WI38 (cell line): ENCODE results near the gene ZNF816.
"Not testable (repeated sequence)": the region's sequence is repeated elsewhere in the genome, so short reads cannot be mapped to it uniquely, and the experiment has no call there.

ENCODE experiments used
- H3K4me3 ChIP-seq: 2 replicates; pipeline ENCODE4 v1.5.1; 2011; ENCODE audit warnings: low read depth, mild to moderate bottlenecking, control low read depth, low read length
- CTCF ChIP-seq: IDR thresholded peaks from 2 replicates; pipeline ENCODE4 v1.5.1; 2012; ENCODE audit warnings: low read depth, mild to moderate bottlenecking, control low read depth, low read length

Gene ZNF816

GRCh38 chr19:52917531-52917930 is 45.1 kb downstream of the ZNF816 start:
- no peak for TF ChIP-seq CTCF
- H3K4me3 ChIP-seq: no peak overlapping the region

- no peak for TF ChIP-seq CTCF
- H3K4me3 ChIP-seq: no peak overlapping the region
Observed at GRCh38 chr19:52910648-52911047, 52.0 kb downstream of the ZNF816 start.

- not testable (repeated sequence) for H3K4me3 ChIP-seq
Observed at GRCh38 chr19:52904052-52904780, 58.5 kb downstream of the ZNF816 start.

GRCh38 chr19:52901842-52902241 is 60.8 kb downstream of the ZNF816 start:
- no peak overlapping the region for H3K4me3 ChIP-seq
- no peak for TF ChIP-seq CTCF
